Panc1 (cell line): ENCODE data around the gene IL16. TPM values are rescaled to one million over a fixed set of nuclear protein-coding genes. Genes with fewer than 3 reads are reported as not detected.

Source experiments
- ATAC-seq: fragments of 200-7000 bp; cut with Tn5 transposase; 2 replicates; pipeline ENCODE4 v1.9.1; 2020; ENCODE audit warnings: mild to moderate bottlenecking, moderate library complexity
- BruUV-seq: library from RNA; stranded (reverse); fragments of 400-500 nt; replicated peaks from 2 replicates; lab custom pipeline; 2021; lab: Mats Ljungman, UMichigan
- CTCF ChIA-PET: fragments of 300-600 bp; sonication (Branson Sonifier 250); formaldehyde crosslinking; loops from one replicate; lab custom pipeline; 2022; ENCODE audit warnings: antibody characterized with exemption; lab: Charles Lee
- POLR2A ChIA-PET: fragments of 300-600 bp; sonication (Branson Sonifier 250); formaldehyde crosslinking; loops from one replicate; lab custom pipeline; 2022; ENCODE audit warnings: antibody characterized with exemption; lab: Charles Lee
- DNase-seq: peaks from one replicate; pipeline ENCODE4 v3.0.0-alpha.2; 2010; ENCODE audit warnings: low read depth, low spot score
- H3K27ac ChIP-seq: 2 replicates; pipeline ENCODE4 v1.5.1; 2011; ENCODE audit warnings: mild to moderate bottlenecking, low read length, inconsistent platforms
- H3K27me3 ChIP-seq: fragments of 200-500 bp; sonication (Bioruptor generic); 2 replicates; pipeline ENCODE4 v1.6.0; 2014; ENCODE audit warnings: low read length, inconsistent platforms; ENCODE audit not compliant: control insufficient read depth, insufficient read depth
- H3K36me3 ChIP-seq: fragments of 200-500 bp; sonication (Bioruptor generic); 2 replicates; pipeline ENCODE4 v1.5.1; 2014; ENCODE audit warnings: inconsistent platforms, mild to moderate bottlenecking, low read length, moderate library complexity; ENCODE audit not compliant: control insufficient read depth, insufficient read depth
- H3K4me1 ChIP-seq: 2 replicates; pipeline ENCODE4 v1.5.1; 2011; ENCODE audit warnings: inconsistent platforms, mild to moderate bottlenecking, low read length, moderate library complexity; ENCODE audit not compliant: control insufficient read depth, insufficient read depth
- H3K4me3 ChIP-seq, 2 experiments: 2 replicates each; pipeline ENCODE4 v1.5.1; 2011 to 2012; ENCODE audit warnings: low read depth in 2 of 2, low read length in 2 of 2, mild to moderate bottlenecking in 2 of 2, inconsistent platforms in 1 of 2, moderate library complexity in 1 of 2
- H3K9me3 ChIP-seq: fragments of 200-500 bp; sonication (Bioruptor generic); 2 replicates; pipeline ENCODE4 v1.5.1; 2014; ENCODE audit warnings: low read depth, mild to moderate bottlenecking, inconsistent platforms, low read length, moderate library complexity; ENCODE audit not compliant: control insufficient read depth, insufficient read depth
- CTCF ChIP-seq: fragments of 450-650 bp; IDR thresholded peaks from 2 replicates; pipeline ENCODE4 v1.5.1; 2017; ENCODE audit warnings: mild to moderate bottlenecking
- POLR2AphosphoS5 ChIP-seq: IDR thresholded peaks from 2 replicates; pipeline ENCODE4 v1.6.1; 2012; ENCODE audit warnings: mild to moderate bottlenecking, low read depth, low read length, moderate library complexity
- SIN3A ChIP-seq: IDR thresholded peaks from 2 replicates; pipeline ENCODE4 v1.6.1; 2012; ENCODE audit warnings: low read depth, mild to moderate bottlenecking, low read length, moderate library complexity, borderline replicate concordance; ENCODE audit not compliant: insufficient read depth
- TCF7L2 ChIP-seq: IDR thresholded peaks from 2 replicates; pipeline ENCODE4 v1.6.1; 2011; ENCODE audit warnings: mild to moderate bottlenecking, low read depth, low read length, inconsistent platforms
- in situ Hi-C: cut with HindIII; loops from 2 replicates; pipeline ENCODE4 v1.10.0; 2016; ENCODE audit warnings: low sequenced_read_pairs, low pct_unique_long_range_greater_than_20kb
- intact Hi-C: fragments of 100-400 bp; cut with micrococcal nuclease; formaldehyde crosslinking; loops from one replicate; pipeline ENCODE4 v1.10.0; 2022; ENCODE audit not compliant: unreplicated experiment
- total RNA-seq: library from RNA; stranded (reverse); gene quantifications from one replicate; pipeline ENCODE4 v1.2.1, GENCODE V29; 2021; ENCODE audit not compliant: unreplicated experiment
- TF ChIP-seq, protein P1 (sequence below), 2 experiments: IDR thresholded peaks; 2 replicates each; pipeline ENCODE4 v1.6.1; 2011 to 2012; ENCODE audit warnings: low read depth in 2 of 2, control low read depth in 1 of 2, low read length in 1 of 2, mild to moderate bottlenecking in 1 of 2, moderate library complexity in 1 of 2; ENCODE audit not compliant: insufficient read depth in 1 of 2

IL16 gene
- total RNA-seq, 1 experiment from 2014 or later = 1.0 TPM

DNA sequence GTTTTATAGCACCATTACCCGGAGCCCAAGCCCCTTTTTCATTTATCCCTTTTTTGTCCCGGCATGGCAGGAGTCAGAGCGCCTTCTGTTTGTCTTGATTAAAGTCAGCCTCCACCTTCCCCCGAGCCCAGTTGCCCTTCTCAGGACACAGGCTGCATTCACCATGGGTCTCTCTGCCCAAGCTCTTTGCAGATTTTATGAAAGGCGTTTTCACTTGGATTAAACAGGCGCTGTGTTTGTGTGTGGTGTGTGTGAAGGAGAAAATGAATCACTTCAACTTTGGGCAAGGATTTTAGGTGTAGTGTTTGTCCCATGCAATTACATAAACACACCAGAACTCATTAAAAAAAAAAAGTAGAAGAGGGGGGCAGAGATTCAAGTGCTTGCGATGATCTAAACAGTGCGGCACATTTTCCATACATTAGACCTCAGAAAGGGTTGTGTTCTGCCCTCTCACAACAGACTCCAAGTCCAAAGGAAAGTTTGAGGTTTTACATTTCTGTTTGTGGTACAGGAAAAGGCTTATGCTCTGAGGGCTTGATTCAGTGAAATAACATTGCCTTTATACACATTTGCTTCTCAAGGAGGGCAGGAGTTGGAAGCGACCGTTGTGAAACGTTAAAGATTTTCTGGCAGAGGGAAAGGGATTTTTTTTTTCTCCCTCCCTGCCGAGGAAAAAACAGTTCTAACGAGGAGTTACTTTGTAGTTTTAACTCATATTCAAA is 14.5 kb upstream of the IL16 start:
- DNase-seq (no peak), ATAC-seq (no peak)
- no TSS peak for BruUV-seq
- in situ Hi-C loops (no loop called here), intact Hi-C loops (no loop called here)
- no peak overlapping the region for H3K4me3 ChIP-seq
- H3K27ac ChIP-seq = no peak overlapping the region
- ChIA-PET POLR2A (interaction anchor here (0.7 kb wide), 1 partner anchor 84 kb away, joined by 3 read pairs; no protein-coding TSS in a partner anchor), CTCF (interaction anchor here (1.4 kb wide), 1 partner anchor 84 kb away, joined by 4 read pairs; no protein-coding TSS in a partner anchor)
- H3K27me3 ChIP-seq = peaks cover 3% of the 10 kb centered on the region
- TF ChIP-seq SIN3A = no peak
- TF ChIP-seq CTCF = no peak
- TF ChIP-seq, protein P1, sequence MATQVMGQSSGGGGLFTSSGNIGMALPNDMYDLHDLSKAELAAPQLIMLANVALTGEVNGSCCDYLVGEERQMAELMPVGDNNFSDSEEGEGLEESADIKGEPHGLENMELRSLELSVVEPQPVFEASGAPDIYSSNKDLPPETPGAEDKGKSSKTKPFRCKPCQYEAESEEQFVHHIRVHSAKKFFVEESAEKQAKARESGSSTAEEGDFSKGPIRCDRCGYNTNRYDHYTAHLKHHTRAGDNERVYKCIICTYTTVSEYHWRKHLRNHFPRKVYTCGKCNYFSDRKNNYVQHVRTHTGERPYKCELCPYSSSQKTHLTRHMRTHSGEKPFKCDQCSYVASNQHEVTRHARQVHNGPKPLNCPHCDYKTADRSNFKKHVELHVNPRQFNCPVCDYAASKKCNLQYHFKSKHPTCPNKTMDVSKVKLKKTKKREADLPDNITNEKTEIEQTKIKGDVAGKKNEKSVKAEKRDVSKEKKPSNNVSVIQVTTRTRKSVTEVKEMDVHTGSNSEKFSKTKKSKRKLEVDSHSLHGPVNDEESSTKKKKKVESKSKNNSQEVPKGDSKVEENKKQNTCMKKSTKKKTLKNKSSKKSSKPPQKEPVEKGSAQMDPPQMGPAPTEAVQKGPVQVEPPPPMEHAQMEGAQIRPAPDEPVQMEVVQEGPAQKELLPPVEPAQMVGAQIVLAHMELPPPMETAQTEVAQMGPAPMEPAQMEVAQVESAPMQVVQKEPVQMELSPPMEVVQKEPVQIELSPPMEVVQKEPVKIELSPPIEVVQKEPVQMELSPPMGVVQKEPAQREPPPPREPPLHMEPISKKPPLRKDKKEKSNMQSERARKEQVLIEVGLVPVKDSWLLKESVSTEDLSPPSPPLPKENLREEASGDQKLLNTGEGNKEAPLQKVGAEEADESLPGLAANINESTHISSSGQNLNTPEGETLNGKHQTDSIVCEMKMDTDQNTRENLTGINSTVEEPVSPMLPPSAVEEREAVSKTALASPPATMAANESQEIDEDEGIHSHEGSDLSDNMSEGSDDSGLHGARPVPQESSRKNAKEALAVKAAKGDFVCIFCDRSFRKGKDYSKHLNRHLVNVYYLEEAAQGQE (IDR thresholded peaks at IDR 0.05; ENCODE audit: insufficient read depth in 1 of 2, low read depth in 2 of 2, low read length in 1 of 2) = no peak
- no peak for TF ChIP-seq POLR2AphosphoS5
- TF ChIP-seq TCF7L2 = no peak
- H3K36me3 ChIP-seq = no peaks in the 10 kb centered on the region
- no peaks in the 10 kb centered on the region for H3K4me1 ChIP-seq
- H3K9me3 ChIP-seq = no peaks in the 10 kb centered on the region

- no peak for TF ChIP-seq CTCF
- TF ChIP-seq SIN3A = no peak
- TF ChIP-seq, protein P1 (IDR thresholded peaks at IDR 0.05; ENCODE audit: insufficient read depth in 1 of 2, low read depth in 2 of 2, low read length in 1 of 2) = no peak
- no peak for TF ChIP-seq TCF7L2
- TF ChIP-seq POLR2AphosphoS5 = no peak
- DNase-seq = no peak
- in situ Hi-C loops = no loop called here
- H3K4me3 ChIP-seq = no peak overlapping the region
- peaks cover 3% of the 10 kb centered on the region for H3K27me3 ChIP-seq
- H3K36me3 ChIP-seq = no peaks in the 10 kb centered on the region
- H3K9me3 ChIP-seq = no peaks in the 10 kb centered on the region
- no peak overlapping the region for H3K27ac ChIP-seq
- H3K4me1 ChIP-seq = no peaks in the 10 kb centered on the region
- ATAC-seq = peak; percentile 42; the same call in 1 of the 2 replicates
- intact Hi-C loops = no loop called here
- no TSS peak for BruUV-seq
- CTCF ChIA-PET = interaction anchor here (1.4 kb wide), 1 partner anchor 83 kb away, joined by 4 read pairs; no protein-coding TSS in a partner anchor
- POLR2A ChIA-PET = no interaction called here
Measured at GRCh38 chr15:81182756-81183438, 13.8 kb upstream of the IL16 start.
